Activated naive CD4-positive, alpha-beta T cell (primary cell): ENCODE data around the gene SC5D.

Source experiments
- DNase-seq, 4 experiments: peaks; one replicate each; lab custom pipeline; 2025; lab: John Stamatoyannopoulos, UW

Gene SC5D

GRCh38 chr11:121328967-121329679 lies 36.6 kb downstream of the SC5D start:
- DNase-seq = no peak

GRCh38 chr11:121329781-121330395 lies 37.3 kb downstream of the SC5D start:
- no peak for DNase-seq

- DNase-seq = no peak
These were observed 38.3 kb downstream of the SC5D start for GRCh38 chr11:121330614-121331435.

- DNase-seq = no peak
These were observed 42.6 kb downstream of the SC5D start for GRCh38 chr11:121334973-121335710.

- DNase-seq = no peak
These were observed 43.8 kb downstream of the SC5D start for GRCh38 chr11:121336279-121336937.

- no peak for DNase-seq
These were observed 44.5 kb downstream of the SC5D start for GRCh38 chr11:121337078-121337477.

GRCh38 chr11:121337740-121338272 lies 45.2 kb downstream of the SC5D start:
- no peak for DNase-seq

- DNase-seq = no peak
These were observed 46.0 kb downstream of the SC5D start for GRCh38 chr11:121338536-121338935.

GRCh38 chr11:121340032-121340580 lies 47.5 kb downstream of the SC5D start:
- no peak for DNase-seq

- no peak for DNase-seq
These were observed 49.0 kb downstream of the SC5D start for GRCh38 chr11:121341609-121342008.

- no peak for DNase-seq
These were observed 52.3 kb downstream of the SC5D start for GRCh38 chr11:121344824-121345223.

- DNase-seq = no peak
These were observed 54.5 kb downstream of the SC5D start for GRCh38 chr11:121347094-121347493.

- no peak for DNase-seq
These were observed 55.2 kb downstream of the SC5D start for GRCh38 chr11:121347813-121348212.

GRCh38 chr11:121348220-121348875 lies 55.8 kb downstream of the SC5D start:
- no peak for DNase-seq

GRCh38 chr11:121349790-121350189 lies 57.2 kb downstream of the SC5D start:
- DNase-seq = no peak

GRCh38 chr11:121350314-121351082 lies 57.9 kb downstream of the SC5D start:
- no peak for DNase-seq

GRCh38 chr11:121351083-121351630 lies 58.6 kb downstream of the SC5D start:
- DNase-seq = no peak

- DNase-seq = no peak
These were observed 59.8 kb downstream of the SC5D start for GRCh38 chr11:121352251-121352891.

- no peak for DNase-seq
These were observed 61.6 kb downstream of the SC5D start for GRCh38 chr11:121354192-121354591.
